ELF-1 (cell line): ENCODE data around the gene TAF4.

Experiments used
- DNase-seq: peaks from one replicate; pipeline ENCODE4 v3.0.0-alpha.2; 2016; ENCODE audit warnings: low read depth, low spot score

TAF4 gene

GRCh38 chr20:62021793-62022385 is 43.8 kb downstream of the TAF4 start:
- peak; percentile 18 for DNase-seq

DNA sequence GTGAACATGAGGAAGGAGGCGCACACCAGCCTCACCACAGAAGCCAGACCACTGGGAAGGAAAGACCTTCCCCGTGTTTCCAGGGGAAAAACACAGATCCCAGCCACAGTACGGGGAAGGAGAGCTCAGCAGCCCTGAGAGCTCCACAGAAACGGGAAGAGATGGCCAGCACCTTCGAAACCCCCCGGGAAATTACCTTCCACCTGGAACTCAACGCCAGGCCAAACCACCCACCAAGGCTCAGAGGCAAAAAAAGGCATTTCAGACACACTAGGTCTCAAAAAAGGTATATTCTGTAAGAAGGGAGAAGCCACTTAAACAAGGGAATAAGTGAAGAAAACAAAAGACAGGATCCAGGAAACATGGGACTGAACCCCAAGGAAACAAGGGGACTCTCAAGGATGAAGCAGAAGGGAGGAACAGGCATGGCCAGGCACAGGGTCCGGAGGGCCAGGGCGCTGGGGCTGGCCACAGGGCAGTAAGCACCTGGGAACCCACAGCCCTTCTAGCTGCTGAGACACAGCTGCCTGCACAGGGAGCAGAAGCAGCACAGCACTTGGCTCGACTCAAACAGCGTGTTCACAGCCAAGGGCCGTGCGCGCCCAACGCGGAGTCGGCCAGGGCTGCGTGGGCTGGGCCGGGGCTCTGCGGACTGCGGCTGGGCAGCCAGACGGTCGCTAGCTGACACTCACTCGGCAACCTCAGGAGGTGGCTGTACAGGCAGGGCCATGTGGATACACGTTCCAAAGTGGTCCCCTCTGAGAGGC is 44.6 kb downstream of the TAF4 start:
- peak; percentile 34 for DNase-seq

DNA sequence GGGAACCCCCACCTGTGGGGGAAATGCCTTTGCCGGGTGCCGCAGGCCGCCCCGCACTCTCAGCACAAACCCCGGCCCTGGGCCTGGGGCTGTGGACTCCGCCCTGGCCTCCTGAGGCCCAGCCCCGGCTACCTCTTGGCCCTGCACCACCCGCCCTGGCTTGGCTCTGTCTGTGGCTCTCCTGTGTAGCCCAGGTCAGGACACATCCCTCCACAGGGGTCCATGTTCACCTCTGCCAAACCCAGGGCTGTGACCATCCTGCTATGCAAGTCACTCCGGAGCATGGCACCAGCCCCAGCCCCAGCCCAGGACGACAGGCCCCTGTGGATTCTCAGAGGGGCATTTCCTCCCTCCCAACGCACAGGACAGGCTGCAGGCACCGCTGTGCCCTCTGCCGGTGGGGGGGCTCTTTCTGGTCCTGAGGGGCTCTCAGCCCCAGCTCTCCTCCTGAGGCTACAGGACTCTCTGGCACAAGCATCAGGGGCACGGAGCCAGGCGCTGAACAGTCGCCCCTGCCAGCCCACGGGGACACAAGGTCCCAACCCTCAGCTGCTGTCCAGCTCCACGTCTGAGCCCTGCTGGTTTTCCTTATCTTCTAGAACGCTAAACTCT is 45.7 kb downstream of the TAF4 start:
- no peak for DNase-seq

DNA sequence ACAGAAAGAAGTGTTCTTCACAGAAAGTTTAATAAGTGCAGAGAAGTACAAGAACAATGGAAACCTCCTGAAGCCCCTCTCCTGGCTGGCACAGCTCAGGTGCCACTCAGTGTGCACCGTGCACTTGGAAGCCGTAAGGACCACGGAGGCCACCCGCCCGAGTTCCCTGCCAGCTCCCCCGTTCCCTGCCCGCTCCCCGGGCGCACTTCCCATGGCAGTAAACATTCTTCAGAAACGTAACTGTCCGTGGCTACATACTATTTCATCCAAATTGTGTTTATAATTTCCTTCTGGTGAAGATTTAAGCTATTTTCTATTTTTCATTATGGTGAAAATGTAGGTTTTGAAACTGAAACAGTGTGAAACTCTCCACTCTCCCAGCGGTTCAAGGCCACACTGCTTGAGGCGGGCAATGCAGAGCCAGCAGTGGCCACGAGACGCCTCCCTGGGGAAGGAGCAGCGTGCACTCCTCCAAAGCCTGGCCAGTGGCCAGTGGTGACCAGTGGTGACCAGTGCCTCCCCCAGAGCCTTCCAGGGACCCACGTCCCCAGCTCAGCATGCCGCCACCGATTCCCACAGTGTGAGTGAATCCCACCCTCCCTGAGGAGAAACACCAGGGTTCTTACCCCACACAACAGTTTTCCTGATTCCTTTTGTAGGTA is 46.4 kb downstream of the TAF4 start:
- DNase-seq, result no peak

DNA sequence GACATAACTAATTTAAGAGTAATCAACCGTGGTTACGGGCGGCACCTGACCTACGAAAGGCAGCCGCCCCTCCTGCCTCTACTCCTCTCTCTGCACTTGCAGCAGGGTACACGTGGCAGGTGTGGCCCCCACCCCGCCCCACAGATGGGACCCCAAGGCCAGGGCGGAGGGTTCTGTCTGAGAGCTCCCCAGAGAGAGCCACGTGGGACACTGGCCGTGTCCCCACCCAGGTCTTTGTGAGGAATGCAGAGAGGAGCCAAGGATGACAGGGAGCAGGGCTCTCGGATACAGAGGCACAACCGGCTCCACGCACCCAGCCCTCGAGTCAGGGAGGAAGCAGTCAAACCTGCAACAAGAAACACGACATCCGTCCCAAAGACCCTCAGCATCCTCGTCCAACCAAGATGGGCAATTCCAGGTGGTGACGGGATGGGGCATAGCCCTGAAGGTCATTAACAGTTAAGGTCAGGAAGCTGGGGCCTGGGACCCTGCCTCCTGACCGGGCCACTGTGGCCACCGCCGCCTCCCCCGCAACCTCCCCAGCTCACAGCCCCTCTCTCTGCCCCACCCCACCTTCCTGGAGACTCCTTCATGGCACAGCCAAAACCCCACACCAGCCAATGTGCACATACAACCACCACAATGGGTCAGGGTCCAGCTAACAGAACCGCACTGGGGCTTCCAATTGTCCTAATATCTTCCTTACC is 47.1 kb downstream of the TAF4 start:
- DNase-seq, result no peak

GRCh38 chr20:62015540-62016288 is 50.0 kb downstream of the TAF4 start:
- no peak for DNase-seq

DNA sequence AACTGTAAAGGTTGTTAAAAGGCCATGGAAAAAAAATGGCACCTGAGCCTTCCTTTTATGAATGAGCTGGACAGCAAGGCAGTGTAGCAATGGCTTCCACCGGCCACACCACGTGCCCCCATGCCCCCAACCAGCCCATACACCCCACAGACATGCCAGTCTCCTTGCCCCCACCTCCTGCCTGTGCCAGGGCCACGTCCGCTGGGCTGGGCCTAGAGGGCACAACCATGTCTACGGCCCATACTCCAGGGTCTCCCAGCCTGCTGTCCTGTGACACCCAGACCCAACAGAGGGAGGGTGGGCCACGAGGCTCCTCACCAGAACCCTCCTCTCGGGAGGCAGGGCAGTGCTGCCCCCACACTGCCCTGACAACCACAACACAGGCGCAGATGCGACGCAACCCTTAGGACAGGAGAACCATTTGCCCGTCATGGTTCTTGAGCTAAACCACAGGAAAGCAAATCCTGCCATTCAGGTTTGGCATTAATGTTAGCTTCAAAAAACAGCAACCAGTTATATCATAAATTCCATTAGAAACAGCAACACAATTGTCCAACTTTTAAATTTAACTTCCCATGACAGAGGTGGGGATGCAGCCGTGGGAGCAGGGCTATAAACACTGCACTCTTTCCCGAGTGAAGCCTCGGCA is 50.7 kb downstream of the TAF4 start:
- DNase-seq, result no peak

DNA sequence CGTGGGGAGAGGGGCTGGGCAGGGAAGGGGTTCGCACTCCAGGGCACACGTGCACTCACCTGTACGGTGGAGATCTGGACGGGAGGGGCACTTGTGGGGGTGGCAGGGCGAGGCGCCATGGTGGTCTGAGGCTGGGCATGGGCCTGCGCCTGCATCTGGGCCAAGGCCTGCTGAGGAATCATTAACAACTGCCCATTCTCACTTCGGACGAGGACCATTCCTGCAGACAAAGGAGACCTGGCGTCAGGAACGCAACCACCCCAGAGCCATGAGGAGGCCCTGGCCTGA is 51.2 kb downstream of the TAF4 start:
- DNase-seq, result no peak

GRCh38 chr20:62012631-62013030 is 53.0 kb downstream of the TAF4 start:
- no peak for DNase-seq

GRCh38 chr20:62011938-62012534 is 53.6 kb downstream of the TAF4 start:
- DNase-seq, result no peak

DNA sequence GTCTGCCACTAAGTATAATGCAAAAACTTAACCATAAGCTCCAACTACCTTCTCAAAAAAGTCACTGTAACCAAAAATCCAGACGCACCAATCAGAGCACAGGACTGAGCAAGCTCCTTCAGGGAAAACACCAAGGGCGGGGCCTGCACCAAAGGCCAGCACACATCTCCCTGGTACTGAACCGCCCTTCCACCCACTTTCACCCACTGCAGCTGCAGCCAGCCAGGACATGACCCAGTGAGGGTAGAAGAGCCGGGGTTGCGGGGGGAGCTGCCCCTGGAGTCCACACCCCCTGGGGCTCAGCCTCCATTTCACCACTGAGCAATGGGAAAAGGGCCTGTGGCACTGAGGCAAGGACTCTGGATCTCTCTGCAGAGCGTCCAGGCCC is 54.3 kb downstream of the TAF4 start:
- DNase-seq, result no peak

- DNase-seq, result peak; percentile 66
Observed at GRCh38 chr20:62010551-62011402, 54.9 kb downstream of the TAF4 start.

GRCh38 chr20:62009869-62010445 is 55.7 kb downstream of the TAF4 start:
- no peak for DNase-seq

DNA sequence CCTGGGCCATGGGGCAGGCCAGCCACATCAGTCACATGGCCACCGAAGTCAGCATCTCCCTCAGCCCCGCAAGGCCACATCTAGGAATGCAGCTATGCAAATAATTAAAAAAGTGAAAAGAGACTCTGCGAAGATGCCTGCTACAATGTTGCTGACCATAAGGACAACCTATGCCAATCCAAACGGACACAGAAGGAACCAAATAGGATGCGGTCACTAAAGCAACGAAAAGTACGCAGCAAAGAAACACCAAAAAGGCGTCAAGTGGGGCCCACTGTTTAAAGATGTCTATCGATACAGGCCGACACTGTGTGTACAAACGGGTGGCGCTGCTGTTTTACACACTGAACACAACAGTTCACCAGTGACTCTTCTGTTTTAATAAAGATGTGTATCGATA is 56.4 kb downstream of the TAF4 start:
- no peak for DNase-seq

DNA sequence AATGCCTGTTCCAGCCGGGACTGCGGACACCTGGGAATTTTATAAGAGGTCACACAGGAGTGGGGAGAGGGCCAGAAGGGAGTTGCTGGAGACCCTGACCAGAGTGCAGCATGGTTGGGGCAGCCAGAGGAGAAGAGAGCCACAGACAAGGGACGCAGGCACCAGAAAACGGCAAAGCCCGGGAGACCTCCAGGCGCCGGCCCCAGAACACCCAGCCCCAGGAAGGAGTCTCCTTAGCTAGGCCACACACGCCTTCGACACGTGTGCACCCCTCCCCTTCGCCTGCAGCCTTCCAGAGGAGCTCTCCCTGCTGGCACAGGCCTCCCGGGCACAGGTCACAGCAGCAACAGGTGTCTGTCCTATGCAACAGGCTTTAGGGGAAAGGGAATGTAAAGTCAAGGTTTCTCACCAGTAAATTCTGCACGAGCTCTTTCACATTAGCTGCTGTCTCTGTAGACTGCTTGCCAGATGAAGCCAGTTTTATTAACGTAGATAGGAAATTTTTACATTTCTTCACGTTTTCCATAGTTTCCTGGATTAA is 57.0 kb downstream of the TAF4 start:
- DNase-seq, result no peak

GRCh38 chr20:62007127-62007647 is 58.5 kb downstream of the TAF4 start:
- no peak for DNase-seq

DNA sequence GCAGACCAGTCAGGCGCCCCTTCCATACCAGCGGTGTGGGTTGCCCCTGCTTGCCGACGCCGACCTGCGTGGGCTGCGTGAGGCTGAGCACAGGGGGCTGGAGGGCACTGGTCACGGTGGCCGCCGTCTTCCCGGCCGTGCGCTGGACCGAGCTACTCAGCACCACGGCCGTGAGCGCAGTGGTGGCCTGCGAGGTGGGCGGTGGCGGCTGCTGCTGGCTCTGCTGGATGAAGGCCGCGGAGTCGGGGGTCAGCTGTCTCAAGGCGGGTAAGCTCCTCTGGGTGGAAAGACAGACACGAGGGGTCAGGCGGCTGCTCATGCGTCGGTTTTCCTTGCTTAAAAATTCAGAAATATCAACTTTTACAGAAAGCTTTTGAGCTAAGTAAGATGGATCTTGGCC is 59.2 kb downstream of the TAF4 start:
- DNase-seq, result no peak

GRCh38 chr20:62004614-62005013 is 61.1 kb downstream of the TAF4 start:
- DNase-seq, result no peak
